ENCODE data around the gene OR6C65. TPM values are rescaled to one million over a fixed set of nuclear protein-coding genes. Genes with fewer than 3 reads are reported as not detected.

The OR6C65 gene
- not detected in 2 replicates for total RNA-seq

GRCh38 chr12:55400229-55400628 lies at the start of gene OR6C65:
TSS of gene OR6C65 (plus strand) at chr12:55400529. CDS start at chr12:55400529, 0 bp downstream.

GRCh38 chr12:55362675-55363074 lies 37.7 kb upstream of the OR6C65 start, which contains the start of gene OR6C75:
TSS of gene OR6C75 (plus strand) at chr12:55362975. CDS start at chr12:55365111, 2,136 bp downstream.

GRCh38 chr12:55425954-55426353 lies 25.6 kb downstream of the OR6C65 start, which contains the start of gene OR6C76:
TSS of gene OR6C76 (plus strand) at chr12:55426254. CDS start at chr12:55426254, 0 bp downstream.

GRCh38 chr12:55443776-55444175 lies 43.4 kb downstream of the OR6C65 start, which contains the start of gene OR6C2:
TSS of gene OR6C2 (plus strand) at chr12:55444076. CDS start at chr12:55452214, 8,138 bp downstream.

Other genes starting within 250 kb of the OR6C65 start
- not detected in 2 replicates for gene OR10A7, start 179.5 kb upstream of the OR6C65 start, total RNA-seq
- not detected in 2 replicates for gene OR6C74, start 155.9 kb upstream of the OR6C65 start, total RNA-seq
- not detected in 2 replicates for gene OR6C6, start 104.0 kb upstream of the OR6C65 start, total RNA-seq
- gene OR6C1, start 86.2 kb upstream of the OR6C65 start, total RNA-seq: not detected in 2 replicates
- not detected in 2 replicates for gene OR6C3, start 69.8 kb upstream of the OR6C65 start, total RNA-seq
- not detected in 2 replicates for gene OR6C75, start 37.6 kb upstream of the OR6C65 start, total RNA-seq
- not detected in 2 replicates for gene OR6C76, start 25.7 kb downstream of the OR6C65 start, total RNA-seq
- gene OR6C2, start 43.5 kb downstream of the OR6C65 start, total RNA-seq: not detected in 2 replicates
- gene OR6C70, start 69.6 kb downstream of the OR6C65 start, total RNA-seq: not detected in 2 replicates
- not detected in 2 replicates for gene OR6C68, start 91.8 kb downstream of the OR6C65 start, total RNA-seq
- gene OR6C4, start 149.1 kb downstream of the OR6C65 start, total RNA-seq: not detected in 2 replicates
- gene OR2AP1, start 171.9 kb downstream of the OR6C65 start, total RNA-seq: not detected in 2 replicates
- gene OR10P1, start 236.4 kb downstream of the OR6C65 start, total RNA-seq: not detected in 2 replicates